Neural cell (in vitro differentiated cells): ENCODE results near the gene ZNF431. TPM values are rescaled to one million over a fixed set of nuclear protein-coding genes. Genes with fewer than 3 reads are reported as not detected.
"Not testable (repeated sequence)": the region's sequence is repeated elsewhere in the genome, so short reads cannot be mapped to it uniquely, and the experiment has no call there.

Experiments used
- H2AFZ ChIP-seq: fragments of 200-600, 300-800 bp; sonication (generic), shearing (Covaris generic); 2 replicates; pipeline ENCODE4 v1.6.0; 2014; ENCODE audit warnings: low read depth, mild to moderate bottlenecking, antibody characterized with exemption, low read length, moderate library complexity
- H3F3A ChIP-seq: fragments of 200-600 bp; shearing (Covaris generic); 2 replicates; pipeline ENCODE4 v1.6.1; 2016; ENCODE audit warnings: mild to moderate bottlenecking, moderate library complexity, mixed read lengths, antibody characterized with exemption, low read length; ENCODE audit not compliant: insufficient read depth, poor library complexity, severe bottlenecking
- H3K27ac ChIP-seq: fragments of 200-600, 300-800 bp; sonication (generic), shearing (Covaris generic); 2 replicates; pipeline ENCODE4 v1.5.1; 2014; ENCODE audit warnings: mild to moderate bottlenecking, low read length, moderate library complexity
- H3K27me3 ChIP-seq: fragments of 300-800, 200-600 bp; sonication (generic), shearing (Covaris generic); 2 replicates; pipeline ENCODE4 v1.6.0; 2014; ENCODE audit warnings: mild to moderate bottlenecking, low read depth, low read length, moderate library complexity; ENCODE audit not compliant: insufficient read depth
- H3K36me3 ChIP-seq: fragments of 300-800, 200-600 bp; sonication (generic), shearing (Covaris generic); 2 replicates; pipeline ENCODE4 v1.5.1; 2014; ENCODE audit warnings: mild to moderate bottlenecking, antibody characterized with exemption, low read length, moderate library complexity; ENCODE audit not compliant: insufficient read depth
- H3K4me2 ChIP-seq: fragments of 300-800, 200-600 bp; sonication (generic), shearing (Covaris generic); 2 replicates; pipeline ENCODE4 v1.6.0; 2014; ENCODE audit warnings: mild to moderate bottlenecking, low read length
- H3K4me3 ChIP-seq: fragments of 300-800, 200-600 bp; sonication (generic), shearing (Covaris generic); 2 replicates; pipeline ENCODE4 v1.5.1; 2014; ENCODE audit warnings: mild to moderate bottlenecking, low read length, moderate library complexity
- H3K79me2 ChIP-seq: fragments of 200-600 bp; shearing (Covaris generic); replicated peaks from 2 replicates; pipeline ENCODE4 v1.6.0; 2014; ENCODE audit warnings: mild to moderate bottlenecking, low read length, moderate library complexity; ENCODE audit not compliant: insufficient read depth
- H3K9ac ChIP-seq: fragments of 300-800, 200-600 bp; sonication (generic), shearing (Covaris generic); 2 replicates; pipeline ENCODE4 v1.6.1; 2016; ENCODE audit warnings: mild to moderate bottlenecking, low read length, mixed read lengths
- H3K9me2 ChIP-seq: fragments of 200-600 bp; shearing (Covaris generic); 2 replicates; pipeline ENCODE4 v1.6.1; 2016; ENCODE audit warnings: mild to moderate bottlenecking, low read length, mixed read lengths; ENCODE audit not compliant: insufficient read depth
- H3K9me3 ChIP-seq: fragments of 200-600, 300-800 bp; sonication (generic), shearing (Covaris generic); 2 replicates; pipeline ENCODE4 v1.6.1; 2016; ENCODE audit warnings: mild to moderate bottlenecking, mixed run types, low read length, moderate library complexity, mixed read lengths
- H4K20me1 ChIP-seq: fragments of 200-600 bp; shearing (Covaris generic); 2 replicates; pipeline ENCODE4 v1.6.1; 2016; ENCODE audit warnings: mild to moderate bottlenecking, mixed run types; ENCODE audit not compliant: insufficient read depth
- CTCF ChIP-seq: fragments of 450-650 bp; IDR thresholded peaks from 2 replicates; pipeline ENCODE4 v1.5.1; 2014; ENCODE audit warnings: antibody characterized with exemption, mild to moderate bottlenecking, moderate library complexity; ENCODE audit not compliant: poor library complexity, severe bottlenecking
- EP300 ChIP-seq: fragments of 450-650 bp; conservative IDR thresholded peaks from 2 replicates; pipeline ENCODE4 v1.6.1; 2014; ENCODE audit warnings: antibody characterized with exemption, mild to moderate bottlenecking, moderate library complexity; ENCODE audit not compliant: poor library complexity, severe bottlenecking
- EZH2 ChIP-seq: fragments of 200-600, 300-800 bp; shearing (Covaris generic), sonication (generic); IDR thresholded peaks from 2 replicates; pipeline ENCODE4 v1.6.1; 2014; ENCODE audit warnings: antibody characterized with exemption, low read length, borderline replicate concordance, mild to moderate bottlenecking; ENCODE audit not compliant: insufficient read depth, poor library complexity, severe bottlenecking
- MXI1 ChIP-seq: fragments of 450-650 bp; conservative IDR thresholded peaks from 2 replicates; pipeline ENCODE4 v1.6.1; 2014; ENCODE audit warnings: antibody characterized with exemption, mild to moderate bottlenecking; ENCODE audit not compliant: poor library complexity, severe bottlenecking
- POLR2AphosphoS5 ChIP-seq: IDR thresholded peaks from 2 replicates; pipeline ENCODE4 v1.6.1; 2012
- RAD21 ChIP-seq: fragments of 450-650 bp; conservative IDR thresholded peaks from 2 replicates; pipeline ENCODE4 v1.6.1; 2014; ENCODE audit warnings: antibody characterized with exemption, mild to moderate bottlenecking, moderate library complexity
- REST ChIP-seq: IDR thresholded peaks from 2 replicates; pipeline ENCODE4 v1.6.1; 2012; ENCODE audit warnings: borderline replicate concordance
- SMC3 ChIP-seq: fragments of 450-650 bp; conservative IDR thresholded peaks from 2 replicates; pipeline ENCODE4 v1.6.1; 2014; ENCODE audit warnings: antibody characterized with exemption, mild to moderate bottlenecking, moderate library complexity; ENCODE audit not compliant: poor library complexity
- TAF1 ChIP-seq: IDR thresholded peaks from 2 replicates; pipeline ENCODE4 v1.6.1; 2012; ENCODE audit warnings: low read depth
- polyA plus RNA-seq: library from polyadenylated mRNA; depleted of rRNA; stranded (reverse); fragments of >200 nt; gene quantifications from 2 replicates; pipeline ENCODE4 v1.2.3, GENCODE V29; 2014

The ZNF431 gene
- polyA plus RNA-seq, 1 donor from 2014 or later, result 16.3 TPM

GRCh38 chr19:21135433-21135832 lies 6.4 kb upstream of the ZNF431 start:
- no peaks in the 10 kb centered on the region for H3K79me2 ChIP-seq
- no peaks in the 10 kb centered on the region for H4K20me1 ChIP-seq
- no peak overlapping the region for H3K4me3 ChIP-seq
- no peaks in the 10 kb centered on the region for H3F3A ChIP-seq
- no peaks in the 10 kb centered on the region for H3K27me3 ChIP-seq
- H3K9me3 ChIP-seq, result no peaks in the 10 kb centered on the region
- TF ChIP-seq RAD21 (no peak), MXI1 (no peak), EP300 (no peak), REST (no peak)
- no peaks in the 10 kb centered on the region for H3K9me2 ChIP-seq
- H3K27ac ChIP-seq, result no peak overlapping the region
- H3K36me3 ChIP-seq, result no peaks in the 10 kb centered on the region
- H3K4me2 ChIP-seq, result no peak overlapping the region
- no peak overlapping the region for H3K9ac ChIP-seq
- no peak overlapping the region for H2AFZ ChIP-seq

GRCh38 chr19:21138130-21138529 lies 3.7 kb upstream of the ZNF431 start:
- Histone ChIP-seq H4K20me1 (no peaks in the 10 kb centered on the region), H3K36me3 (no peaks in the 10 kb centered on the region), H3K79me2 (peaks cover 10% of the 10 kb centered on the region), H3F3A (no peaks in the 10 kb centered on the region), H3K4me2 (no peak overlapping the region), H3K9me2 (no peaks in the 10 kb centered on the region), H3K27ac (no peak overlapping the region), H2AFZ (no peak overlapping the region), H3K9me3 (no peaks in the 10 kb centered on the region), H3K4me3 (no peak overlapping the region), H3K27me3 (no peaks in the 10 kb centered on the region), H3K9ac (no peak overlapping the region)
- TF ChIP-seq CTCF (no peak), SMC3 (no peak), REST (no peak), TAF1 (no peak), MXI1 (no peak), POLR2AphosphoS5 (no peak), EP300 (no peak), RAD21 (no peak), EZH2 (no peak)

GRCh38 chr19:21141006-21141405 lies 834 bp upstream of the ZNF431 start:
- not testable (repeated sequence) for H3K36me3 ChIP-seq, H2AFZ ChIP-seq, H3K9me3 ChIP-seq, H4K20me1 ChIP-seq, H3K27ac ChIP-seq, H3F3A ChIP-seq, H3K9ac ChIP-seq, H3K4me2 ChIP-seq, H3K4me3 ChIP-seq, H3K27me3 ChIP-seq, H3K9me2 ChIP-seq
- peaks cover 28% of the 10 kb centered on the region for H3K79me2 ChIP-seq
